Panc1 (cell line): ENCODE measurements around the gene BACH2.

Experiments used
- POLR2AphosphoS5 ChIP-seq: IDR thresholded peaks from 2 replicates; pipeline ENCODE4 v1.6.1; 2012; ENCODE audit warnings: mild to moderate bottlenecking, low read depth, low read length, moderate library complexity
- TCF7L2 ChIP-seq: IDR thresholded peaks from 2 replicates; pipeline ENCODE4 v1.6.1; 2011; ENCODE audit warnings: mild to moderate bottlenecking, low read depth, low read length, inconsistent platforms
- TF ChIP-seq, protein P1 (sequence below): fragments of 450-650 bp; IDR thresholded peaks from 2 replicates; pipeline ENCODE4 v1.5.1; 2017; ENCODE audit warnings: mild to moderate bottlenecking
- TF ChIP-seq, protein P2 (sequence below), 2 experiments: IDR thresholded peaks; 2 replicates each; pipeline ENCODE4 v1.6.1; 2011 to 2012; ENCODE audit warnings: low read depth in 2 of 2, control low read depth in 1 of 2, low read length in 1 of 2, mild to moderate bottlenecking in 1 of 2, moderate library complexity in 1 of 2; ENCODE audit not compliant: insufficient read depth in 1 of 2

DNA sequence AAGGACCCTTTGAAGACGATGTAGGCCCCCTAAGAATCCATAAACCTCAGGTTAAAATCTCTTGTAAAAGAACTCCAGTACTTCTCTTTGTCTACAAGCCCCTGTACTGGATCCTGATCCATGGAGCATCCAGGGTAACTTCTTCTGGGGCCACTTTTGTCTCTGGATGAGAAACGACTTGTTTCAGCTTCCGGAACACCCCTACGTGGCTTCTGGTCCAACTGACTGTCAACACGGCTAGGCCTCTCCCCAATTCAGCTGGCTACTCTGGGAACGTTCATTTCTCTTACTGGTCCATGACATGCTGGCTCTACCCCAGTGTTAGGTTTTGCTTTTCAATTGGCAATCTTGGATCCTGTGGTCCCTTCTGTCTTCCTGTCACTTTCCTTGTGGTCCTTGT is 198.0 kb downstream of the BACH2 start:
- TF ChIP-seq, protein P1, sequence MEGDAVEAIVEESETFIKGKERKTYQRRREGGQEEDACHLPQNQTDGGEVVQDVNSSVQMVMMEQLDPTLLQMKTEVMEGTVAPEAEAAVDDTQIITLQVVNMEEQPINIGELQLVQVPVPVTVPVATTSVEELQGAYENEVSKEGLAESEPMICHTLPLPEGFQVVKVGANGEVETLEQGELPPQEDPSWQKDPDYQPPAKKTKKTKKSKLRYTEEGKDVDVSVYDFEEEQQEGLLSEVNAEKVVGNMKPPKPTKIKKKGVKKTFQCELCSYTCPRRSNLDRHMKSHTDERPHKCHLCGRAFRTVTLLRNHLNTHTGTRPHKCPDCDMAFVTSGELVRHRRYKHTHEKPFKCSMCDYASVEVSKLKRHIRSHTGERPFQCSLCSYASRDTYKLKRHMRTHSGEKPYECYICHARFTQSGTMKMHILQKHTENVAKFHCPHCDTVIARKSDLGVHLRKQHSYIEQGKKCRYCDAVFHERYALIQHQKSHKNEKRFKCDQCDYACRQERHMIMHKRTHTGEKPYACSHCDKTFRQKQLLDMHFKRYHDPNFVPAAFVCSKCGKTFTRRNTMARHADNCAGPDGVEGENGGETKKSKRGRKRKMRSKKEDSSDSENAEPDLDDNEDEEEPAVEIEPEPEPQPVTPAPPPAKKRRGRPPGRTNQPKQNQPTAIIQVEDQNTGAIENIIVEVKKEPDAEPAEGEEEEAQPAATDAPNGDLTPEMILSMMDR, result no peak
- TF ChIP-seq POLR2AphosphoS5 (no peak), TCF7L2 (no peak)
- TF ChIP-seq, protein P2, sequence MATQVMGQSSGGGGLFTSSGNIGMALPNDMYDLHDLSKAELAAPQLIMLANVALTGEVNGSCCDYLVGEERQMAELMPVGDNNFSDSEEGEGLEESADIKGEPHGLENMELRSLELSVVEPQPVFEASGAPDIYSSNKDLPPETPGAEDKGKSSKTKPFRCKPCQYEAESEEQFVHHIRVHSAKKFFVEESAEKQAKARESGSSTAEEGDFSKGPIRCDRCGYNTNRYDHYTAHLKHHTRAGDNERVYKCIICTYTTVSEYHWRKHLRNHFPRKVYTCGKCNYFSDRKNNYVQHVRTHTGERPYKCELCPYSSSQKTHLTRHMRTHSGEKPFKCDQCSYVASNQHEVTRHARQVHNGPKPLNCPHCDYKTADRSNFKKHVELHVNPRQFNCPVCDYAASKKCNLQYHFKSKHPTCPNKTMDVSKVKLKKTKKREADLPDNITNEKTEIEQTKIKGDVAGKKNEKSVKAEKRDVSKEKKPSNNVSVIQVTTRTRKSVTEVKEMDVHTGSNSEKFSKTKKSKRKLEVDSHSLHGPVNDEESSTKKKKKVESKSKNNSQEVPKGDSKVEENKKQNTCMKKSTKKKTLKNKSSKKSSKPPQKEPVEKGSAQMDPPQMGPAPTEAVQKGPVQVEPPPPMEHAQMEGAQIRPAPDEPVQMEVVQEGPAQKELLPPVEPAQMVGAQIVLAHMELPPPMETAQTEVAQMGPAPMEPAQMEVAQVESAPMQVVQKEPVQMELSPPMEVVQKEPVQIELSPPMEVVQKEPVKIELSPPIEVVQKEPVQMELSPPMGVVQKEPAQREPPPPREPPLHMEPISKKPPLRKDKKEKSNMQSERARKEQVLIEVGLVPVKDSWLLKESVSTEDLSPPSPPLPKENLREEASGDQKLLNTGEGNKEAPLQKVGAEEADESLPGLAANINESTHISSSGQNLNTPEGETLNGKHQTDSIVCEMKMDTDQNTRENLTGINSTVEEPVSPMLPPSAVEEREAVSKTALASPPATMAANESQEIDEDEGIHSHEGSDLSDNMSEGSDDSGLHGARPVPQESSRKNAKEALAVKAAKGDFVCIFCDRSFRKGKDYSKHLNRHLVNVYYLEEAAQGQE (IDR thresholded peaks at IDR 0.05; ENCODE audit: insufficient read depth in 1 of 2, low read depth in 2 of 2, low read length in 1 of 2), result no peak
